ENCODE measurements around the gene CHD3. TPM values are rescaled to one million over a fixed set of nuclear protein-coding genes. Genes with fewer than 3 reads are reported as not detected.

CHD3 gene
- total RNA-seq, 2 donors from 2014 or later, result 80.6 to 171 TPM

DNA sequence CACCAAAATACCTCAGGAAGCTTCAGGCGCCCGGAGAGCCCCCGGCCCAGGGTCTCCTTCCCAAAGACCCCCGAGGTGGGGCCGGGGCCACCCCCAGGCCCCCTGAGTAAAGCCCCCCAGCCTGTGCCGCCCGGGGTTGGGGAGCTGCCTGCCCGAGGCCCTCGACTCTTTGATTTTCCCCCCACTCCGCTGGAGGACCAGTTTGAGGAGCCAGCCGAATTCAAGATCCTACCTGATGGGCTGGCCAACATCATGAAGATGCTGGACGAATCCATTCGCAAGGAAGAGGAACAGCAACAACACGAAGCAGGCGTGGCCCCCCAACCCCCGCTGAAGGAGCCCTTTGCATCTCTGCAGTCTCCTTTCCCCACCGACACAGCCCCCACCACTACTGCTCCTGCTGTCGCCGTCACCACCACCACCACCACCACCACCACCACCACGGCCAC lies 40.4 kb upstream of the CHD3 start:
- Histone ChIP-seq H3K27me3 (replicated peaks; ENCODE audit: insufficient read depth) (no peaks in the 10 kb centered on the region), H3K9me3 (no peaks in the 10 kb centered on the region), H3K27ac (no peak overlapping the region), H3K36me3 (peaks cover 49% of the 10 kb centered on the region), H3K4me3 (no peak overlapping the region), H3K4me1 (ENCODE audit: control insufficient read depth in 1 of 2, low read depth in 2 of 2) (peaks cover 7 to 18% of the 10 kb centered on the region in 2 donors)
- TF ChIP-seq, protein P1, sequence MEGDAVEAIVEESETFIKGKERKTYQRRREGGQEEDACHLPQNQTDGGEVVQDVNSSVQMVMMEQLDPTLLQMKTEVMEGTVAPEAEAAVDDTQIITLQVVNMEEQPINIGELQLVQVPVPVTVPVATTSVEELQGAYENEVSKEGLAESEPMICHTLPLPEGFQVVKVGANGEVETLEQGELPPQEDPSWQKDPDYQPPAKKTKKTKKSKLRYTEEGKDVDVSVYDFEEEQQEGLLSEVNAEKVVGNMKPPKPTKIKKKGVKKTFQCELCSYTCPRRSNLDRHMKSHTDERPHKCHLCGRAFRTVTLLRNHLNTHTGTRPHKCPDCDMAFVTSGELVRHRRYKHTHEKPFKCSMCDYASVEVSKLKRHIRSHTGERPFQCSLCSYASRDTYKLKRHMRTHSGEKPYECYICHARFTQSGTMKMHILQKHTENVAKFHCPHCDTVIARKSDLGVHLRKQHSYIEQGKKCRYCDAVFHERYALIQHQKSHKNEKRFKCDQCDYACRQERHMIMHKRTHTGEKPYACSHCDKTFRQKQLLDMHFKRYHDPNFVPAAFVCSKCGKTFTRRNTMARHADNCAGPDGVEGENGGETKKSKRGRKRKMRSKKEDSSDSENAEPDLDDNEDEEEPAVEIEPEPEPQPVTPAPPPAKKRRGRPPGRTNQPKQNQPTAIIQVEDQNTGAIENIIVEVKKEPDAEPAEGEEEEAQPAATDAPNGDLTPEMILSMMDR (IDR thresholded peaks at IDR 0.05), result no peak
- DNase-seq (ENCODE audit: low spot score) (no peak), ATAC-seq (ENCODE audit: insufficient number of reproducible peaks, low FRiP score, low read depth) (no peak)

DNA sequence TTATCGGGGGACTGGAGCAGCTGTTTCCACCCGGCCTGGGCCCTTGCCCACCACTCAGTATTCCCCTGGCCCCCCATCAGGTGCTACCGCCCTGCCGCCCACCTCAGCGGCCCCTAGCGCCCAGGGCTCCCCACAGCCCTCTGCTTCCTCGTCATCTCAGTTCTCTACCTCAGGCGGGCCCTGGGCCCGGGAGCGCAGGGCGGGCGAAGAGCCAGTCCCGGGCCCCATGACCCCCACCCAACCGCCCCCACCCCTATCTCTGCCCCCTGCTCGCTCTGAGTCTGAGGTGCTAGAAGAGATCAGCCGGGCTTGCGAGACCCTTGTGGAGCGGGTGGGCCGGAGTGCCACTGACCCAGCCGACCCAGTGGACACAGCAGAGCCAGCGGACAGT lies 39.9 kb upstream of the CHD3 start:
- Histone ChIP-seq H3K4me3 (no peak overlapping the region), H3K27ac (no peak overlapping the region), H3K36me3 (peaks cover 49% of the 10 kb centered on the region), H3K9me3 (no peaks in the 10 kb centered on the region), H3K4me1 (ENCODE audit: control insufficient read depth in 1 of 2, low read depth in 2 of 2) (peaks cover 7 to 18% of the 10 kb centered on the region in 2 donors), H3K27me3 (replicated peaks; ENCODE audit: insufficient read depth) (no peaks in the 10 kb centered on the region)
- TF ChIP-seq, protein P1 (IDR thresholded peaks at IDR 0.05), result no peak
- ATAC-seq (ENCODE audit: insufficient number of reproducible peaks, low FRiP score, low read depth) (no peak), DNase-seq (ENCODE audit: low spot score) (no peak)

DNA sequence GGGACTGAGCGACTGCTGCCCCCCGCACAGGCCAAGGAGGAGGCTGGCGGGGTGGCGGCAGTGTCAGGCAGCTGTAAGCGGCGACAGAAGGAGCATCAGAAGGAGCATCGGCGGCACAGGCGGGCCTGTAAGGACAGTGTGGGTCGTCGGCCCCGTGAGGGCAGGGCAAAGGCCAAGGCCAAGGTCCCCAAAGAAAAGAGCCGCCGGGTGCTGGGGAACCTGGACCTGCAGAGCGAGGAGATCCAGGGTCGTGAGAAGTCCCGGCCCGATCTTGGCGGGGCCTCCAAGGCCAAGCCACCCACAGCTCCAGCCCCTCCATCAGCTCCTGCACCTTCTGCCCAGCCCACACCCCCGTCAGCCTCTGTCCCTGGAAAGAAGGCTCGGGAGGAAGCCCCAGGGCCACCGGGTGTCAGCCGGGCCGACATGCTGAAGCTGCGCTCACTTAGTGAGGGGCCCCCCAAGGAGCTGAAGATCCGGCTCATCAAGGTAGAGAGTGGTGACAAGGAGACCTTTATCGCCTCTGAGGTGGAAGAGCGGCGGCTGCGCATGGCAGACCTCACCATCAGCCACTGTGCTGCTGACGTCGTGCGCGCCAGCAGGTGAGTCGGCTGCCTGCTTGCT lies 39.3 kb upstream of the CHD3 start:
- DNase-seq (ENCODE audit: low spot score) (no peak), ATAC-seq (ENCODE audit: insufficient number of reproducible peaks, low FRiP score, low read depth) (no peak)
- Histone ChIP-seq H3K27ac (no peak overlapping the region), H3K9me3 (no peaks in the 10 kb centered on the region), H3K36me3 (peaks cover 49% of the 10 kb centered on the region), H3K4me1 (ENCODE audit: control insufficient read depth in 1 of 2, low read depth in 2 of 2) (peaks cover 7 to 18% of the 10 kb centered on the region in 2 donors), H3K4me3 (no peak overlapping the region), H3K27me3 (replicated peaks; ENCODE audit: insufficient read depth) (no peaks in the 10 kb centered on the region)
- TF ChIP-seq, protein P1 (IDR thresholded peaks at IDR 0.05), result no peak

DNA sequence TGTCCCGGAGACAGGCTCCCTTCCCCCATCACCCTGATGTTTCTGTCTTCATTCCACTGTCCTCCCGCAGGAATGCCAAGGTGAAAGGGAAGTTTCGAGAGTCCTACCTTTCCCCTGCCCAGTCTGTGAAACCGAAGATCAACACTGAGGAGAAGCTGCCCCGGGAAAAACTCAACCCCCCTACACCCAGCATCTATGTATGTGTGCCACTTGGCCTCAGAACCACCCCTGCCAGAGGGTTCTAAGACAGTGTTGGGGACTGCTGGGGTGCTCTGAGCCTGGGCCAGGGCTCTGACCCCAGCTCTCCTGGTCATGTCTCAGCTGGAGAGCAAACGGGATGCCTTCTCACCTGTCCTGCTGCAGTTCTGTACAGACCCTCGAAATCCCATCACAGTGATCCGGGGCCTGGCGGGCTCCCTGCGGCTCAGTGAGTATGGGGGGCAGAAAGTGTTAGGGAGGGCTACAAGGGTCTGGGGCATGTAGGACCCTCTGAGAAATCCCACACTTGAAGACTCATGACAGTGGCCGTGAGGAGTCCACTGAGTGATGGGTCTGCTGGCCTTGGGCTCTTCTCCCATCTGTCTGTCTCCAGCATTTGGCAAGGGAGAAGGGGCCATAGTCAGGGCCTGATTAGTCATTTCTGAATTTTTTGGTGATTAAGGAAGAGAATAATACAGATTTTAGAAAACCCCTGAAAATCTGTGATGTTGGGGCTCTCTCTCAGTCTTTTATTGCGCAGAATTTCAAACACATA lies 38.7 kb upstream of the CHD3 start:
- DNase-seq (ENCODE audit: low spot score), result no peak
- no peaks in the 10 kb centered on the region for H3K9me3 ChIP-seq
- H3K27me3 ChIP-seq (replicated peaks; ENCODE audit: insufficient read depth), result no peaks in the 10 kb centered on the region
- ATAC-seq (ENCODE audit: insufficient number of reproducible peaks, low FRiP score, low read depth), result no peak
- TF ChIP-seq, protein P1 (IDR thresholded peaks at IDR 0.05), result no peak
- H3K36me3 ChIP-seq, result peaks cover 49% of the 10 kb centered on the region
- H3K4me3 ChIP-seq, result no peak overlapping the region
- H3K4me1 ChIP-seq (ENCODE audit: control insufficient read depth in 1 of 2, low read depth in 2 of 2), result peaks cover 7 to 17% of the 10 kb centered on the region in 2 donors
- no peak overlapping the region for H3K27ac ChIP-seq

DNA sequence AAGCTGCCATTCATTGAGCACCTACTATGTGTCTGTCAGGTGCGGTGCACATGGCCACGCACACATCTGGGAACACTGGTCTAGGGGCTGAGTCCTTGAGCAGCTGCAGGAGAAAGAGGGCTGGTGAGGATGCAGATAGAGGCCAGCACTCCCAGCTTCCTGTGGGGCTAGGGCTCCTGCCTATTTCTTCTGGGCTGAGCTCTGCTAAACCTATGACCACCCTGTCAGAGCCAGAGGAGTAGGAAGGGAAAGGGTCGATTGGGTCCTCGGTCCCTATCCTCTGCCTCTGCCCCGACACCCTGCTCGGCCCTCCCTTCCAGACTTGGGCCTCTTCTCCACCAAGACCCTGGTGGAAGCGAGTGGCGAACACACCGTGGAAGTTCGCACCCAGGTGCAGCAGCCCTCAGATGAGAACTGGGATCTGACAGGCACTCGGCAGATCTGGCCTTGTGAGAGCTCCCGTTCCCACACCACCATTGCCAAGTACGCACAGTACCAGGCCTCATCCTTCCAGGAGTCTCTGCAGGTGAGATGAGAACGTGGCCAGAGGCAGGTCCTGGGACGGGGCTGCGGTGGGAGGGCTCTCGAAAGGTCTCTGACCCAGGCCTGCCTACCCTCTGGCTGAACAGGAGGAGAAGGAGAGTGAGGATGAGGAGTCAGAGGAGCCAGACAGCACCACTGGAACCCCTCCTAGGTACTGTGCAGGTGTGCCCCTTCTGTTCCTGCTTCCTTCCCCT lies 37.7 kb upstream of the CHD3 start:
- TF ChIP-seq, protein P1 (IDR thresholded peaks at IDR 0.05), result no peak
- H3K27me3 ChIP-seq (replicated peaks; ENCODE audit: insufficient read depth), result no peaks in the 10 kb centered on the region
- ATAC-seq (ENCODE audit: insufficient number of reproducible peaks, low FRiP score, low read depth) (no peak), DNase-seq (ENCODE audit: low spot score) (no peak)
- H3K36me3 ChIP-seq, result peaks cover 49% of the 10 kb centered on the region
- no peaks in the 10 kb centered on the region for H3K9me3 ChIP-seq
- peaks cover 8 to 18% of the 10 kb centered on the region in 2 donors for H3K4me1 ChIP-seq (ENCODE audit: control insufficient read depth in 1 of 2, low read depth in 2 of 2)
- H3K4me3 ChIP-seq, result no peak overlapping the region
- no peak overlapping the region for H3K27ac ChIP-seq
